K562 (cell line): Measurements from ENCODE around the gene LGALS14. TPM values are rescaled to one million over a fixed set of nuclear protein-coding genes. Genes with fewer than 3 reads are reported as not detected.

Experiments used
- ATAC-seq: fragments of 200-7000 bp; cut with Tn5 transposase; 3 replicates; pipeline ENCODE4 v1.9.1; 2020; ENCODE audit warnings: moderate library complexity
- BruUV-seq: library from RNA; stranded (reverse); fragments of 400-500 nt; replicated peaks from 2 replicates; lab custom pipeline; 2021; lab: Mats Ljungman, UMichigan
- CTCF ChIA-PET: fragments of 300-600 bp; formaldehyde crosslinking; extraction: SDS; loops from one replicate; lab custom pipeline; 2021; ENCODE audit warnings: low intra/inter-chr PET ratio; lab: Yijun Ruan, JAX
- POLR2A ChIA-PET: fragments of 300-600, 350-650 bp; sonication (Branson Sonifier 250); formaldehyde crosslinking; extraction: SDS; loops from one replicate; lab custom pipeline; 2021; ENCODE audit warnings: antibody characterized with exemption, inconsistent platforms; lab: Yijun Ruan, JAX
- DNase-seq, 4 experiments: peaks; one replicate each; pipeline versions ENCODE4 v3.0.0 to v3.0.0-alpha.2; 2011 to 2018; ENCODE audit warnings: low spot score in 3 of 4, mixed read lengths in 3 of 4; ENCODE audit errors: extremely low read depth in 1 of 4
- FAIRE-seq: peaks from 2 replicates; lab custom pipeline; 2011; peaks lifted over from hg19 to GRCh38; lab: Jason Lieb, UNC
- H2AFZ ChIP-seq: 2 replicates; pipeline ENCODE4 v1.6.0; 2011; ENCODE audit warnings: low read depth, low read length, control low read depth, inconsistent platforms
- H3K27ac ChIP-seq: fragments of 200-600 bp; 3 replicates; pipeline ENCODE4 v1.8.0; 2011; ENCODE audit warnings: low read depth, mild to moderate bottlenecking, control low read depth, inconsistent platforms, low read length, moderate library complexity, mixed read lengths; ENCODE audit errors: extremely low read depth
- H3K27me3 ChIP-seq, 2 experiments: fragments of 300-600 bp in 1 of 2; 2 replicates in 1 of 2; 3 replicates in 1 of 2; pipeline versions ENCODE4 v1.6.0 to v1.8.0; 2011; ENCODE audit warnings: inconsistent platforms in 2 of 2, low read length in 2 of 2, mild to moderate bottlenecking in 1 of 2, mixed read lengths in 1 of 2, moderate library complexity in 1 of 2; ENCODE audit not compliant: control insufficient read depth in 2 of 2, insufficient read depth in 2 of 2
- H3K36me3 ChIP-seq: fragments of 300-600 bp; 3 replicates; pipeline ENCODE4 v1.8.0; 2011; ENCODE audit warnings: mild to moderate bottlenecking, low read length, inconsistent platforms; ENCODE audit not compliant: control insufficient read depth, insufficient read depth
- H3K4me1 ChIP-seq, 2 experiments: fragments of 200-600 bp in 1 of 2; replicated peaks in 1 of 2; 2 replicates in 1 of 2; 3 replicates in 1 of 2; pipeline versions ENCODE4 v1.5.1 to v1.8.0; 2011; ENCODE audit warnings: inconsistent platforms in 2 of 2, low read length in 2 of 2, mild to moderate bottlenecking in 1 of 2, mixed read lengths in 1 of 2, moderate library complexity in 1 of 2; ENCODE audit not compliant: control insufficient read depth in 2 of 2, insufficient read depth in 2 of 2
- H3K4me2 ChIP-seq: 2 replicates; pipeline ENCODE4 v1.6.1; 2011; ENCODE audit warnings: low read length, control low read depth, inconsistent platforms, mixed read lengths; ENCODE audit not compliant: insufficient read depth
- H3K4me3 ChIP-seq: fragments of 200-600 bp; sonication (generic), shearing (Covaris generic); 2 replicates; pipeline ENCODE4 v1.5.1; 2016; ENCODE audit warnings: control low read depth, inconsistent platforms
- H3K79me2 ChIP-seq: fragments of 200-600 bp; 3 replicates; pipeline ENCODE4 v1.8.0; 2011; ENCODE audit warnings: low read length, inconsistent platforms; ENCODE audit not compliant: control insufficient read depth, insufficient read depth
- H3K9ac ChIP-seq, 2 experiments: 2 replicates each; pipeline versions ENCODE4 v1.6.0 to v1.6.1; 2011; ENCODE audit warnings: low read depth in 2 of 2, low read length in 2 of 2, control low read depth in 1 of 2, inconsistent platforms in 1 of 2, mild to moderate bottlenecking in 1 of 2, mixed read lengths in 1 of 2; ENCODE audit not compliant: insufficient read depth in 1 of 2
- H3K9me1 ChIP-seq: one replicate; pipeline ENCODE4 v1.6.0; 2011; ENCODE audit warnings: inconsistent platforms, mild to moderate bottlenecking, low read length, moderate library complexity; ENCODE audit not compliant: control insufficient read depth, insufficient read depth
- H3K9me3 ChIP-seq: replicated peaks from 2 replicates; pipeline ENCODE4 v1.5.1; 2011; ENCODE audit warnings: low read depth, low read length, inconsistent platforms; ENCODE audit not compliant: control insufficient read depth, insufficient read depth
- H4K20me1 ChIP-seq: replicated peaks from 2 replicates; pipeline ENCODE4 v1.6.1; 2011; ENCODE audit warnings: low read length, inconsistent platforms, mixed read lengths; ENCODE audit not compliant: control insufficient read depth, insufficient read depth
- DNMT1 ChIP-seq: fragments of 450-650 bp; IDR thresholded peaks from 2 replicates; pipeline ENCODE4 v1.6.1; 2016; ENCODE audit warnings: antibody characterized with exemption, mild to moderate bottlenecking
- HLTF ChIP-seq: fragments of 450-650 bp; IDR thresholded peaks from 2 replicates; pipeline ENCODE4 v1.6.1; 2016
- SAFB ChIP-seq: fragments of 200-400 bp; formaldehyde crosslinking; IDR thresholded peaks from 2 replicates; pipeline ENCODE4 v1.6.1; 2017; ENCODE audit warnings: low read depth, low read length, borderline replicate concordance
- SMARCA4 ChIP-seq: fragments of 450-650 bp; IDR thresholded peaks from 2 replicates; pipeline ENCODE4 v1.6.1; 2016
- ZBTB9 ChIP-seq: fragments of 450-650 bp; formaldehyde crosslinking; IDR thresholded peaks from 2 replicates; pipeline ENCODE4 v1.4.0; 2020; ENCODE audit warnings: mild to moderate bottlenecking, moderate library complexity
- ZKSCAN1 ChIP-seq: fragments of 150-350 bp; IDR thresholded peaks from 2 replicates; pipeline ENCODE4 v1.6.1; 2016; ENCODE audit warnings: low read depth, low read length
- WGBS: fragments of 100-300 bp; shearing (Covaris generic); methylation state at CpG from one replicate; pipeline ENCODE4 v1.1.6; 2016; ENCODE audit warnings: low coverage, mixed read lengths; ENCODE audit not compliant: insufficient coverage; ENCODE audit errors: missing lambda C conversion rate; 5-methylcytosine and 5-hydroxymethylcytosine counted together
- in situ Hi-C: fragments of 300-500 bp; cut with MboI; formaldehyde crosslinking; loops from 4 replicates; pipeline ENCODE4 v1.15.0; 2018; ENCODE audit warnings: inconsistent platforms, mixed read lengths
- intact Hi-C: fragments of 100-400 bp; cut with micrococcal nuclease; formaldehyde crosslinking; loops from 2 replicates; pipeline ENCODE4 v1.14.2; 2022
- polyA plus RNA-seq, 8 experiments: library from polyadenylated mRNA; depleted of rRNA in 4 of 8; stranded (reverse) in 5 of 8; unstranded in 3 of 8; fragments of >200 nt; fragmentation: Nextera tagmentation in 2 of 8; fragmentation: Illumina TruSeq in 1 of 8; extraction: Ambion mirVana in 2 of 8; extraction: Trizol in 1 of 8; gene quantifications; 2 replicates each; pipeline versions ENCODE4 v1.2.1 to v1.2.3, GENCODE V29; 2011 to 2014; ENCODE audit warnings: inconsistent platforms in 1 of 8, missing spikeins in 1 of 8
- total RNA-seq, 7 experiments: library from RNA; depleted of rRNA in 6 of 7; stranded (reverse); fragments of >200 nt in 6 of 7; fragmentation: Illumina TruSeq in 2 of 7; extraction: Trizol in 2 of 7; gene quantifications; 2 replicates each; pipeline versions ENCODE4 v1.2.1 to v1.2.3, GENCODE V29; 2011 to 2021; ENCODE audit warnings: low replicate concordance in 1 of 7

The LGALS14 gene
- total and polyA plus RNA-seq, 9 of the 15 experiments (the other 6 are each of a cell fraction or from before 2014, with no cell fraction given) = not detected

GRCh38 chr19:39679056-39679790, 25.1 kb upstream of the LGALS14 start:
- Histone ChIP-seq H2AFZ (no peak overlapping the region), H3K27me3 (peaks cover 11 to 44% of the 10 kb centered on the region in 2 experiments; a peak in 4 of 5 replicates), H3K9me3 (no peaks in the 10 kb centered on the region), H3K9ac (no peak overlapping the region), H3K4me2 (no peak overlapping the region), H3K36me3 (no peaks in the 10 kb centered on the region), H3K79me2 (no peaks in the 10 kb centered on the region), H3K4me1 (no peaks in the 10 kb centered on the region), H4K20me1 (no peaks in the 10 kb centered on the region), H3K4me3 (no peak overlapping the region), H3K9me1 (no peaks in the 10 kb centered on the region), H3K27ac (no peak overlapping the region)
- ChIA-PET POLR2A (no interaction called here), CTCF (no interaction called here)
- no peak for ATAC-seq
- in situ Hi-C loops = no loop called here
- no TSS peak for BruUV-seq
- intact Hi-C loops = no loop called here
- WGBS = 1% methylated on average over 10 of the region's 10 CpGs
- no peak for TF ChIP-seq ZKSCAN1
- no peak for FAIRE-seq
- no peak for DNase-seq

DNA sequence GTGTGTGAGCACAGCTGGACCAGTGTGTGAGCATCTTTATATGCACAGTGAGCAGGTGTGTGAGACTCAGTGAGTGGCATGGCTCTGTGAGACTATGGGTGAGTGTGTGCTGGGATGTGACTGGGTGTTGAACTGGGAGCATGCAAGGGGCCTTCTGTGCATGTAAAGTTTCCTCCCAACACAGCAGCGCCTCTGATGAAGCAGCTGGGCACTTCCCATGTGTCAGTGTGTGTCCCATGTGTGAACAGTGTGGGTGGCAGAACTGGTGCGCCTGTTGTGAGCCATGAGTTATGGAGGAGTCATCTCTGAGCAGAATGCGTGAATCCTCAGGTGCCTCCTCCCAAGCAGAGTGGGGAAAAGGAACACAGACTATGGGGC, 24.5 kb upstream of the LGALS14 start:
- Histone ChIP-seq H3K4me2 (no peak overlapping the region), H2AFZ (no peak overlapping the region), H4K20me1 (no peaks in the 10 kb centered on the region), H3K9me1 (no peaks in the 10 kb centered on the region), H3K27me3 (peaks cover 11 to 44% of the 10 kb centered on the region in 2 experiments; a peak in 4 of 5 replicates), H3K79me2 (no peaks in the 10 kb centered on the region), H3K9me3 (no peaks in the 10 kb centered on the region), H3K4me1 (no peaks in the 10 kb centered on the region), H3K36me3 (no peaks in the 10 kb centered on the region), H3K27ac (no peak overlapping the region), H3K9ac (0 out of 4 replicates have a peak overlapping the region, but pooled peaks of 1 of the 2 experiments have one; percentile 35), H3K4me3 (no peak overlapping the region)
- ChIA-PET CTCF (no interaction called here), POLR2A (no interaction called here)
- intact Hi-C loops (no loop called here), in situ Hi-C loops (no loop called here)
- WGBS = 3% methylated on average over 3 of the region's 3 CpGs
- DNase-seq (no peak), ATAC-seq (no peak), FAIRE-seq (no peak)
- no peak for TF ChIP-seq SAFB
- TF ChIP-seq DNMT1 = no peak
- TF ChIP-seq HLTF = no peak
- TF ChIP-seq ZBTB9 (CRISPR knock-in tag) = no peak
- no peak for TF ChIP-seq SMARCA4
- BruUV-seq = no TSS peak
